HAP-1 (cell line): Measurements from ENCODE around the gene RAB15.

Experiments
- DNase-seq, 2 experiments: peaks; one replicate each; pipeline ENCODE4 v3.0.0-alpha.2; 2016 to 2020; ENCODE audit warnings: low spot score in 2 of 2
- H3K27me3 ChIP-seq: fragments of 250-450 bp; sonication (Bioruptor Pico); 2 replicates; pipeline ENCODE4 v1.5.1; 2020; ENCODE audit warnings: low read depth, mild to moderate bottlenecking, moderate library complexity
- H3K36me3 ChIP-seq: fragments of 250-450 bp; sonication (Bioruptor Pico); replicated peaks from 2 replicates; pipeline ENCODE4 v1.5.1; 2020; ENCODE audit warnings: mild to moderate bottlenecking
- H3K4me1 ChIP-seq: fragments of 250-450 bp; sonication (Bioruptor Pico); 2 replicates; pipeline ENCODE4 v1.5.1; 2020; ENCODE audit warnings: mild to moderate bottlenecking
- H3K4me3 ChIP-seq: fragments of 250-450 bp; sonication (Bioruptor Pico); 2 replicates; pipeline ENCODE4 v1.5.1; 2020; ENCODE audit warnings: mild to moderate bottlenecking, moderate library complexity
- H3K9me3 ChIP-seq: fragments of 250-450 bp; sonication (Bioruptor Pico); 2 replicates; pipeline ENCODE4 v1.5.1; 2020; ENCODE audit warnings: mild to moderate bottlenecking, moderate library complexity
- in situ Hi-C: fragments of 300-500 bp; cut with MboI; formaldehyde crosslinking; loops from 3 replicates; pipeline ENCODE4 v1.14.3; 2020; ENCODE audit warnings: low sequenced_read_pairs, inconsistent platforms, mixed read lengths

RAB15 gene

GRCh38 chr14:64956697-64957406 lies 15.3 kb downstream of the RAB15 start:
- peaks cover 15% of the 10 kb centered on the region for H3K36me3 ChIP-seq
- in situ Hi-C loops = no loop called here
- H3K4me1 ChIP-seq = no peaks in the 10 kb centered on the region
- H3K4me3 ChIP-seq = no peak overlapping the region
- no peak for DNase-seq
- H3K27me3 ChIP-seq = no peaks in the 10 kb centered on the region
- H3K9me3 ChIP-seq = no peaks in the 10 kb centered on the region

- no peak for DNase-seq
- H3K4me3 ChIP-seq = no peak overlapping the region
Measured at GRCh38 chr14:64955297-64955696, 16.8 kb downstream of the RAB15 start.

GRCh38 chr14:64954491-64955240 lies 17.5 kb downstream of the RAB15 start:
- Histone ChIP-seq H3K4me1 (no peaks in the 10 kb centered on the region), H3K36me3 (peaks cover 29% of the 10 kb centered on the region), H3K4me3 (no peak overlapping the region), H3K9me3 (no peaks in the 10 kb centered on the region), H3K27me3 (no peaks in the 10 kb centered on the region)
- DNase-seq = no peak
- in situ Hi-C loops = no loop called here

More at GRCh38 chr14:64955297-64955696, 16.8 kb downstream of the RAB15 start:
- Histone ChIP-seq H3K9me3 (no peaks in the 10 kb centered on the region), H3K36me3 (peaks cover 28% of the 10 kb centered on the region), H3K27me3 (no peaks in the 10 kb centered on the region), H3K4me1 (no peaks in the 10 kb centered on the region)
- in situ Hi-C loops = no loop called here

- H3K27me3 ChIP-seq = no peaks in the 10 kb centered on the region
- in situ Hi-C loops = no loop called here
- H3K4me1 ChIP-seq = no peaks in the 10 kb centered on the region
- peaks cover 33% of the 10 kb centered on the region for H3K36me3 ChIP-seq
- H3K4me3 ChIP-seq = no peak overlapping the region
- no peaks in the 10 kb centered on the region for H3K9me3 ChIP-seq
- no peak for DNase-seq
Measured at GRCh38 chr14:64953661-64954060, 18.5 kb downstream of the RAB15 start.

GRCh38 chr14:64953310-64953654 lies 18.9 kb downstream of the RAB15 start:
- no peak for DNase-seq
- in situ Hi-C loops = no loop called here

GRCh38 chr14:64952598-64953309 lies 19.4 kb downstream of the RAB15 start:
- Histone ChIP-seq H3K9me3 (no peaks in the 10 kb centered on the region), H3K36me3 (peaks cover 42% of the 10 kb centered on the region), H3K4me1 (no peaks in the 10 kb centered on the region), H3K27me3 (no peaks in the 10 kb centered on the region), H3K4me3 (no peak overlapping the region)
- in situ Hi-C loops = no loop called here
- DNase-seq = no peak

More at GRCh38 chr14:64953310-64953654, 18.9 kb downstream of the RAB15 start:
- no peaks in the 10 kb centered on the region for H3K4me1 ChIP-seq
- H3K9me3 ChIP-seq = no peaks in the 10 kb centered on the region
- H3K36me3 ChIP-seq = peaks cover 36% of the 10 kb centered on the region
- H3K4me3 ChIP-seq = no peak overlapping the region
- no peaks in the 10 kb centered on the region for H3K27me3 ChIP-seq

GRCh38 chr14:64951724-64952123 lies 20.4 kb downstream of the RAB15 start:
- in situ Hi-C loops = no loop called here

GRCh38 chr14:64951291-64951690 lies 20.8 kb downstream of the RAB15 start:
- Histone ChIP-seq H3K9me3 (no peaks in the 10 kb centered on the region), H3K4me3 (no peak overlapping the region), H3K27me3 (no peaks in the 10 kb centered on the region), H3K4me1 (no peaks in the 10 kb centered on the region), H3K36me3 (peaks cover 50% of the 10 kb centered on the region)
- in situ Hi-C loops = no loop called here
- no peak for DNase-seq

More at GRCh38 chr14:64951724-64952123, 20.4 kb downstream of the RAB15 start:
- H3K9me3 ChIP-seq = no peaks in the 10 kb centered on the region
- H3K27me3 ChIP-seq = no peaks in the 10 kb centered on the region
- H3K4me1 ChIP-seq = no peaks in the 10 kb centered on the region
- H3K4me3 ChIP-seq = no peak overlapping the region
- no peak for DNase-seq
- H3K36me3 ChIP-seq = peaks cover 50% of the 10 kb centered on the region

- DNase-seq = no peak
- no peaks in the 10 kb centered on the region for H3K27me3 ChIP-seq
- H3K9me3 ChIP-seq = no peaks in the 10 kb centered on the region
- no peak overlapping the region for H3K4me3 ChIP-seq
- in situ Hi-C loops = no loop called here
- no peaks in the 10 kb centered on the region for H3K4me1 ChIP-seq
- H3K36me3 ChIP-seq = peaks cover 50% of the 10 kb centered on the region
Measured at GRCh38 chr14:64950889-64951288, 21.2 kb downstream of the RAB15 start.

- Histone ChIP-seq H3K4me1 (no peaks in the 10 kb centered on the region), H3K36me3 (peaks cover 53% of the 10 kb centered on the region), H3K4me3 (no peak overlapping the region), H3K27me3 (no peaks in the 10 kb centered on the region), H3K9me3 (no peaks in the 10 kb centered on the region)
- in situ Hi-C loops = no loop called here
- DNase-seq = no peak
Measured at GRCh38 chr14:64948612-64949210, 23.4 kb downstream of the RAB15 start.

- DNase-seq = peak in 1 of 2 experiments; percentile 5
- no peak overlapping the region for H3K4me3 ChIP-seq
- H3K27me3 ChIP-seq = no peaks in the 10 kb centered on the region
- H3K36me3 ChIP-seq = peaks cover 49% of the 10 kb centered on the region
- H3K9me3 ChIP-seq = no peaks in the 10 kb centered on the region
- in situ Hi-C loops = no loop called here
- H3K4me1 ChIP-seq = no peaks in the 10 kb centered on the region
Measured at GRCh38 chr14:64947710-64948611, 24.2 kb downstream of the RAB15 start.

- Histone ChIP-seq H3K9me3 (no peaks in the 10 kb centered on the region), H3K4me3 (no peak overlapping the region), H3K4me1 (no peaks in the 10 kb centered on the region), H3K27me3 (no peaks in the 10 kb centered on the region), H3K36me3 (peaks cover 37% of the 10 kb centered on the region)
- no peak for DNase-seq
- in situ Hi-C loops = no loop called here
Measured at GRCh38 chr14:64946310-64947045, 25.7 kb downstream of the RAB15 start.
